Measurements from ENCODE around the gene AZI2.
A peak's percentile ranks its signal among the peaks of the same experiment; 100 is the strongest.

AZI2 gene

GRCh38 chr3:28315711-28316110 is 32.9 kb downstream of the AZI2 start:
- Histone ChIP-seq H3K27ac (no peak overlapping the region), H3K4me3 (no peak overlapping the region)

DNA sequence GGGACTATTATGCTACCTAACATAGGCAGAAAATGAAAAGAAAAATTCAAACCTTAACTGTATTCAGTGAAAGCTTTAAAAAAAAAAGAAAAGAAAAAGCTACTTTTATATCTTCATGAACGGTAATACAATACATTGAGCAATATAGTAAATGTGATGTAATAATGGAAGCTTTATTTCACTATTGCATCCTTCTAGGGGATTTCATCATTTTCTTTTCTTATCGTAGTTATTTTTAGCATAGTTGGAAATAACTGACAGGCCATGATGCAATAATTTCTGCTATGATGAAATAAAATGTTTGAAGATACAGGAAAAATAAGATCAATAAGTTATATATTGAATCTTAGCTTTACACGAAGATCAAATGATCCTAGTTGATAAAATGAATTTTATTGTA is 40.4 kb downstream of the AZI2 start:
- no peak overlapping the region for H3K27ac ChIP-seq

GRCh38 chr3:28301688-28302087 is 46.9 kb downstream of the AZI2 start:
- Histone ChIP-seq H3K4me3 (no peak overlapping the region), H3K27ac (no peak overlapping the region)

More for the DNA sequence above, 40.4 kb downstream of the AZI2 start:
- no peak overlapping the region for H3K4me3 ChIP-seq

DNA sequence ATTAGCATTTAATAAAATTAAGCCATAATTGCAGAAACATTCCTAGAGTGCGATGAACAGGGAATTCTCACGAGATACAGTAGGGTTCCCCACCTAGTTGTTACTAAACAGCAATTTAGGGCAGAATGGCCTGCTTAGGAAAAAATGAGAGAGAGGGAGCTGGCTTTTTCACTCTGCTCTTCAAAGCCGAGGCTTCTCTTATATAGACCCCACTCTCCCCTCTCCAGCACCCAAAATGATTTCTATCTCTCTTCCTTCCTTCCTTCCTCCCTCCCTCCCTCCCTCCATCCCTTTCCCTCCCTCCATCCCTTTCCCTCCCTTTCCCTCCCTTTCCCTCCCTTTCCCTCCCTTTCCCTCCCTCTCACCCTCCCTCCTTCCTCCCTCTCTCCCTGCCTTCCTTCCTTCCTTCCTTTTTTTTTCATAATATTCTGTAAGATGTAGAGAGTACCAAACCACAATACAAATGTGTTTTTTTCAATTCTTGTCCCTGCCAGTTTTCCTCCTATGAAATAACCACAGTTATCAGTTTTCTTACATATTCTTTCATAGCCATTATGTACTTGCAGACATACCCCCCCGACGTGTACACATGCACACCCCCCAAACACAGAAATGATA is 48.2 kb downstream of the AZI2 start:
- Histone ChIP-seq H3K27ac (no peak overlapping the region), H3K4me3 (no peak overlapping the region)

GRCh38 chr3:28299705-28300104 is 48.9 kb downstream of the AZI2 start:
- H3K27ac ChIP-seq = no peak overlapping the region
- H3K4me3 ChIP-seq = no peak overlapping the region

- Histone ChIP-seq H3K4me3 (no peak overlapping the region), H3K27ac (peak overlapping the region in 7 of 21 experiments; percentile 3 to 55 (median 18))
Observed at GRCh38 chr3:28295898-28296490, 52.6 kb downstream of the AZI2 start.

- Histone ChIP-seq H3K27ac (peak overlapping the region in 8 of 21 experiments; percentile 3 to 55 (median 26)), H3K4me3 (no peak overlapping the region)
Observed at GRCh38 chr3:28294667-28295413, 53.8 kb downstream of the AZI2 start.

DNA sequence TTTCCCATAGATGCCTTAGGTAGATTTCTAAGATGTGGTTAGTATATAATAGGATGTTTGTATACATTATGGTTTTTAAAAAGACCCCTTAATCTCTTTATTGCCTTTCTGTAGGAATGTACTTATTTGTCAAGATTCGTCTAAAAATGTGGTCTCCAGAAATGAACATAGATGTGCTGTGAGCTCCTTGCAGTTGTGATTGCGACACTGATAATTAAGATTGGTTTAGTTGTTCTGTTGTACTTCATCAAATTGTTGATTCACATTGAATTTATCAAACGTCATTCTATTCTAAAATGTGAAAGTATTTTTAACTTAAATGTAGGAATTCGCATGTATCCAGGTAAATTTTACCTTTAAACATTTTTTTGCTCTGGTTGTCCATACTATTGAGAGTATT is 56.0 kb downstream of the AZI2 start:
- Histone ChIP-seq H3K4me3 (no peak overlapping the region), H3K27ac (no peak overlapping the region)

GRCh38 chr3:28291577-28291976 is 57.0 kb downstream of the AZI2 start:
- H3K4me3 ChIP-seq = no peak overlapping the region
- H3K27ac ChIP-seq = peak overlapping the region in 2 of 21 experiments; percentile 11 to 56

DNA sequence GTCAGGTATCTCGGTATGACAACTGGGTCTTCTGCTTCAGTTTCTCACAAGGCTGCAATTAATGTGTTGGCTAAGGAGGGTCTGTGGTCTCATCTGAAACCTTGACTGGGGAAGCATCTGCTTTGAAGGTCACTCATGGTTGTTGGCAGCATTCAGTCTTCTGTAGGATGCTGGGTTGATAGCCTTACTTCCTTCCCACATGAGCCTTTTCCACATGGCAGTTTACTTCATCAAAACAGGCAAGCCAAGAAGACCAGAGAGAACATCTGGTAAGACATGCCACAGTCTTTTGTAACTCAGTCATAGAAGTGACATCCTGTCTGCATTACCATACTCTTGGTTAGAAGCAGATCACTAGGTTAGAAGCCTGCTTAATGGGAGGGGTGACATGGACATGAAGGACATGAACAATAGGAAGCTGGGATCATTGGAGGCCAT is 57.7 kb downstream of the AZI2 start:
- Histone ChIP-seq H3K4me3 (no peak overlapping the region), H3K27ac (no peak overlapping the region)

GRCh38 chr3:28287046-28287445 is 61.6 kb downstream of the AZI2 start:
- Histone ChIP-seq H3K27ac (peak overlapping the region in 3 of 21 experiments; percentile 25 to 40 (median 31)), H3K4me3 (no peak overlapping the region)

- peak overlapping the region in 3 of 21 experiments; percentile 25 to 40 (median 31) for H3K27ac ChIP-seq
Observed at GRCh38 chr3:28286595-28286994, 62.0 kb downstream of the AZI2 start.

GRCh38 chr3:28280781-28281180 is 67.8 kb downstream of the AZI2 start:
- Histone ChIP-seq H3K4me3 (no peak overlapping the region), H3K27ac (no peak overlapping the region)

More at GRCh38 chr3:28286595-28286994, 62.0 kb downstream of the AZI2 start:
- no peak overlapping the region for H3K4me3 ChIP-seq

GRCh38 chr3:28279770-28280169 is 68.9 kb downstream of the AZI2 start:
- H3K27ac ChIP-seq = no peak overlapping the region
- H3K4me3 ChIP-seq = no peak overlapping the region

DNA sequence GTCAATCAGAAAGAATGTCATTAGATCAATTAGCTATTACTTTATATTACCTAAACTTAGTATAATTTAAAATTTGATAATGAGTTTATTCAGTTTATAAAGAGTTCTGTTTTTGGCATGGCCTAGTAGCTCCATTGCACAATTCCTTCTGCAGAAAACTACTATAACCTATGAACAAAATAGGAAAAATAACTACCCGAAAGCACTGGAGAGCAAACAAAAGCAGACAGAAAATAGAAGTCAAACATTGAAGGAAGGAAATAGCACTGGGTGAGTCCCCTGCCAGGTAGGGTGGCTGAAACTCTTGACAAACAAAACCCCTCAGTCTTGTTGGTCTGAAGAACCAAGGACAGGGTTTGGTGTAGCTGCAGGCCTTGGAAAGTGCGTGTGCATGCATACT is 69.7 kb downstream of the AZI2 start:
- no peak overlapping the region for H3K4me3 ChIP-seq
- H3K27ac ChIP-seq = no peak overlapping the region

DNA sequence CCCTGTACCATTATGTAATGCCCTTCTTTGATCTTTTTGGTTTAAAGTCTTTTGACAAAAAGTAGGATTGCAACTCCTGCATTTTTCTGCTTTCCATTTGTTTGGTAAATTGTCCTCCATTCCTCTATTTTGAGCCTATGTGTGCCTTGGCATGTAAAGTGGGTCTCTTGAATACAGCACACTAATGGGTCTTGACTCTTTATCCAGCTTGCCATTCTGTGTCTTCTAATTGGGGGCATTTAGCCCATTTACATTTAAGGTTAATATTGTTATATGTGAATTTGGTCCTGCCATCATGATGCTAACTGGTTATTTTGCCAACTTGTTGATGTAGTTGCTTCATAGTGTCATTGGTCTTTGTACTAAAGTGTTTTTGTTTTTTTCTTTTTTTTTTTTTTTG is 74.8 kb downstream of the AZI2 start:
- Histone ChIP-seq H3K27ac (no peak overlapping the region), H3K4me3 (no peak overlapping the region)
